ENCODE measurements around the gene SERINC2. TPM values are rescaled to one million over a fixed set of nuclear protein-coding genes. Genes with fewer than 3 reads are reported as not detected.

SERINC2 gene
- total and polyA plus RNA-seq, 10 of the 15 experiments (the other 5 are each of a cell fraction or from before 2014, with no cell fraction given): 0.02 to 9.4 (median 0.50) TPM

- intact Hi-C loops (cut with micrococcal nuclease; ENCODE audit: unreplicated experiment): no loop called here
- no peak overlapping the region for H3K4me2 ChIP-seq (ENCODE audit: control insufficient read depth, insufficient read depth)
- ATAC-seq (no peak), DNase-seq (ENCODE audit: low read depth, low spot score) (no peak), FAIRE-seq (no peak)
- BruUV-seq (replicated peaks): no TSS peak
- H3K79me2 ChIP-seq (ENCODE audit: control insufficient read depth, insufficient read depth, low read length): no peaks in the 10 kb centered on the region
- H3K4me1 ChIP-seq (ENCODE audit: control insufficient read depth, insufficient read depth, low read length): 0 out of 2 replicates have a peak, but pooled peaks cover 2% of the 10 kb centered on the region
- ChIA-PET RAD21 (ENCODE audit: unreplicated experiment) (no interaction called here), POLR2A (no interaction called here), CTCF (interaction anchor here (10.6 kb wide), 1 partner anchor 20 kb away, joined by 204 read pairs; no protein-coding TSS in a partner anchor), SMC1A (ENCODE audit: uncharacterized antibody, unreplicated experiment) (interaction anchor here (9.5 kb wide), 1 partner anchor 23 kb away, joined by 132 read pairs; no protein-coding TSS in a partner anchor)
- no peak for TF ChIP-seq STAT1 (conservative IDR thresholded peaks at IDR 0.05)
- no peak for TF ChIP-seq EP300 (IDR thresholded peaks at IDR 0.05; ENCODE audit: borderline replicate concordance in 1 of 2, control insufficient read depth in 1 of 2, low read depth in 2 of 2, low read length in 2 of 2)
- TF ChIP-seq MTA3 (IDR thresholded peaks at IDR 0.05; ENCODE audit: borderline replicate concordance, low read length): no peak
- TF ChIP-seq PBX3 (IDR thresholded peaks at IDR 0.05; ENCODE audit: insufficient replicate concordance, low read depth, low read length): no peak
- TF ChIP-seq FOXK2 (IDR thresholded peaks at IDR 0.05): no peak
- TF ChIP-seq CBX3 (IDR thresholded peaks at IDR 0.05; ENCODE audit: borderline replicate concordance, low read depth): no peak
- no peak for TF ChIP-seq MYC (IDR thresholded peaks at IDR 0.05; ENCODE audit: insufficient read depth, insufficient read length, insufficient replicate concordance, low read length, severe bottlenecking)
- no peak for TF ChIP-seq BCLAF1 (IDR thresholded peaks at IDR 0.05)
- TF ChIP-seq BMI1 (IDR thresholded peaks at IDR 0.05; ENCODE audit: borderline replicate concordance): no peak
- no peak for TF ChIP-seq RUNX3 (IDR thresholded peaks at IDR 0.05; ENCODE audit: low read length)
- TF ChIP-seq IKZF1 (conservative IDR thresholded peaks at IDR 0.05): no peak
- TF ChIP-seq KDM1A (IDR thresholded peaks at IDR 0.05; ENCODE audit: borderline replicate concordance): no peak
- TF ChIP-seq ESRRA (IDR thresholded peaks at IDR 0.05; ENCODE audit: low read length): no peak
- no peak for TF ChIP-seq EGR1 (IDR thresholded peaks at IDR 0.05; ENCODE audit: borderline replicate concordance in 1 of 2, low read depth in 2 of 2, low read length in 2 of 2)
- no peak for TF ChIP-seq POU2F2 (IDR thresholded peaks at IDR 0.05; ENCODE audit: borderline replicate concordance, low read depth, low read length)
- no peak for TF ChIP-seq ZNF274 (IDR thresholded peaks at IDR 0.05; ENCODE audit: insufficient read depth, insufficient read length)
- TF ChIP-seq CHD4 (IDR thresholded peaks at IDR 0.05): no peak
- 67% methylated on average over 7 of the region's 7 CpGs for WGBS (ENCODE audit: insufficient coverage, insufficient replicate concordance, low lambda C conversion rate, missing lambda C conversion rate)
- H4K20me1 ChIP-seq (ENCODE audit: control insufficient read depth, insufficient read depth): no peaks in the 10 kb centered on the region
- no peak overlapping the region for H2AFZ ChIP-seq (ENCODE audit: control insufficient read depth, low read depth, low read length)
- in situ Hi-C loops (cut with MboI): no loop called here
- H3K9ac ChIP-seq (ENCODE audit: control insufficient read depth, insufficient read depth, low read length): no peak overlapping the region
- no peak overlapping the region for H3K27ac ChIP-seq (ENCODE audit: control insufficient read depth, insufficient read depth)
- peaks cover 2 to 10% of the 10 kb centered on the region in 2 experiments; a peak in 3 of 4 replicates for H3K27me3 ChIP-seq (replicated peaks in 1 of 2; ENCODE audit: control insufficient read depth in 2 of 2, insufficient read depth in 2 of 2, low read length in 1 of 2)
- no peaks in the 10 kb centered on the region for H3K9me3 ChIP-seq (replicated peaks; ENCODE audit: control insufficient read depth, insufficient read depth, low read length)
- no peak overlapping the region for H3K4me3 ChIP-seq
- no peaks in the 10 kb centered on the region for H3K36me3 ChIP-seq (ENCODE audit: control insufficient read depth in 2 of 2, insufficient read depth in 2 of 2, low read length in 1 of 2)
Measured at GRCh38 chr1:31416101-31416736, 3.2 kb downstream of the SERINC2 start.
